HepG2 (cell line): ENCODE data around the gene FJX1.

Source experiments
- CBFB ChIP-seq: sonication (generic); formaldehyde crosslinking; IDR thresholded peaks from 2 replicates; pipeline ENCODE4 v1.4.0; 2020; ENCODE audit warnings: missing genetic modification reagents
- EED ChIP-seq: sonication (generic); formaldehyde crosslinking; IDR thresholded peaks from 2 replicates; pipeline ENCODE4 v1.5.0; 2020; ENCODE audit warnings: mild to moderate bottlenecking, missing genetic modification reagents
- FOSL1 ChIP-seq: sonication (generic); formaldehyde crosslinking; IDR thresholded peaks from 2 replicates; pipeline ENCODE4 v1.9.0; 2021; ENCODE audit warnings: missing genetic modification reagents, borderline replicate concordance
- HOXA7 ChIP-seq: sonication (generic); formaldehyde crosslinking; IDR thresholded peaks from 2 replicates; pipeline ENCODE4 v1.8.1; 2022; ENCODE audit warnings: mild to moderate bottlenecking, missing genetic modification reagents, moderate library complexity
- MTA3 ChIP-seq: sonication (generic); formaldehyde crosslinking; IDR thresholded peaks from 2 replicates; pipeline ENCODE4 v1.4.0; 2020; ENCODE audit warnings: missing genetic modification reagents
- MYC ChIP-seq: sonication (generic); formaldehyde crosslinking; IDR thresholded peaks from 2 replicates; pipeline ENCODE4 v1.9.0; 2021; ENCODE audit warnings: missing genetic modification reagents, borderline replicate concordance
- POLR2A ChIP-seq, 2 experiments: IDR thresholded peaks; 2 replicates each; pipeline ENCODE4 v1.6.1; 2011; ENCODE audit warnings: low read depth in 2 of 2, low read length in 2 of 2, mild to moderate bottlenecking in 1 of 2, moderate library complexity in 1 of 2; ENCODE audit not compliant: insufficient read depth in 1 of 2
- SP1 ChIP-seq, 2 experiments: fragments of 450-650 bp in 1 of 2; sonication (generic) in 1 of 2; formaldehyde crosslinking in 1 of 2; IDR thresholded peaks; 2 replicates each; pipeline versions ENCODE4 v1.4.0 to v1.6.1; 2016 to 2020; ENCODE audit warnings: missing genetic modification reagents in 1 of 2
- ZNF121 ChIP-seq: sonication (generic); formaldehyde crosslinking; IDR thresholded peaks from 2 replicates; pipeline ENCODE4 v1.5.0; 2020; ENCODE audit warnings: mild to moderate bottlenecking, missing genetic modification reagents
- ZNF281 ChIP-seq: sonication (generic); formaldehyde crosslinking; IDR thresholded peaks from 2 replicates; pipeline ENCODE4 v1.4.0; 2020; ENCODE audit warnings: missing genetic modification reagents, borderline replicate concordance
- ZNF331 ChIP-seq: sonication (generic); formaldehyde crosslinking; IDR thresholded peaks from 2 replicates; pipeline ENCODE4 v1.4.0; 2020; ENCODE audit warnings: missing genetic modification reagents
- ZSCAN22 ChIP-seq: sonication (generic); formaldehyde crosslinking; IDR thresholded peaks from 2 replicates; pipeline ENCODE4 v1.4.0; 2020; ENCODE audit warnings: mild to moderate bottlenecking, missing genetic modification reagents
- TF ChIP-seq, protein P1 (sequence below): sonication (generic); formaldehyde crosslinking; IDR thresholded peaks from 2 replicates; pipeline ENCODE4 v1.5.0; 2020; ENCODE audit warnings: mild to moderate bottlenecking, missing genetic modification reagents, moderate library complexity

DNA sequence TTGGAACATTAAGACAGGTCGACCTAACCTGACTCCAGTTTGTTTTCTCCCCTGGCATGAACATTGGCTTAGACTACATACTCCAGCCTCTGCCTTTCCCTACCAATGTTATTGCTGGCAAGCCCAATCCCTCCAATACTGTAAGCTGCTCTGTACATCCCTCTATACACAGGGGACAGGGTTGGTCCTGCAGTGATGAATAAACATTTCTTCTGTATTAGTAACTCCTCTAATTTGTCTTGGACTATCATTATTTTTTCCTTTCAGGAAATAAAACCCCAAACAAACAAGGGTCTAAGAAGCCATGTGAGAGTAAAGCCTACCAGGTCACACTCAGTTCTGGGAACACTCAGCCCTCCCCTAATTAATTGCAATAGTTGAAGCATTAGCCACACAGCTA, 35.1 kb upstream of the FJX1 start:
- TF ChIP-seq MTA3, result no peak
- no peak for TF ChIP-seq FOSL1 (CRISPR knock-in tag)
- no peak for TF ChIP-seq SP1 (IDR thresholded peaks at IDR 0.05)
- TF ChIP-seq SP1 (CRISPR knock-in tag; IDR thresholded peaks at IDR 0.05), result no peak
- no peak for TF ChIP-seq ZNF121 (CRISPR knock-in tag)
- no peak for TF ChIP-seq HOXA7 (CRISPR knock-in tag)
- TF ChIP-seq MYC (CRISPR knock-in tag), result no peak
- no peak for TF ChIP-seq POLR2A (IDR thresholded peaks at IDR 0.05; ENCODE audit: insufficient read depth in 1 of 2, low read depth in 2 of 2, low read length in 2 of 2)
- TF ChIP-seq EED (CRISPR knock-in tag), result no peak
- TF ChIP-seq ZNF281 (CRISPR knock-in tag), result no peak
- TF ChIP-seq CBFB (CRISPR knock-in tag), result no peak
- TF ChIP-seq, protein P1, sequence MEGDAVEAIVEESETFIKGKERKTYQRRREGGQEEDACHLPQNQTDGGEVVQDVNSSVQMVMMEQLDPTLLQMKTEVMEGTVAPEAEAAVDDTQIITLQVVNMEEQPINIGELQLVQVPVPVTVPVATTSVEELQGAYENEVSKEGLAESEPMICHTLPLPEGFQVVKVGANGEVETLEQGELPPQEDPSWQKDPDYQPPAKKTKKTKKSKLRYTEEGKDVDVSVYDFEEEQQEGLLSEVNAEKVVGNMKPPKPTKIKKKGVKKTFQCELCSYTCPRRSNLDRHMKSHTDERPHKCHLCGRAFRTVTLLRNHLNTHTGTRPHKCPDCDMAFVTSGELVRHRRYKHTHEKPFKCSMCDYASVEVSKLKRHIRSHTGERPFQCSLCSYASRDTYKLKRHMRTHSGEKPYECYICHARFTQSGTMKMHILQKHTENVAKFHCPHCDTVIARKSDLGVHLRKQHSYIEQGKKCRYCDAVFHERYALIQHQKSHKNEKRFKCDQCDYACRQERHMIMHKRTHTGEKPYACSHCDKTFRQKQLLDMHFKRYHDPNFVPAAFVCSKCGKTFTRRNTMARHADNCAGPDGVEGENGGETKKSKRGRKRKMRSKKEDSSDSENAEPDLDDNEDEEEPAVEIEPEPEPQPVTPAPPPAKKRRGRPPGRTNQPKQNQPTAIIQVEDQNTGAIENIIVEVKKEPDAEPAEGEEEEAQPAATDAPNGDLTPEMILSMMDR, result no peak
- no peak for TF ChIP-seq ZNF331 (CRISPR knock-in tag)
- no peak for TF ChIP-seq ZSCAN22 (CRISPR knock-in tag)
